ENCODE measurements around the gene DNAJC16.

Gene DNAJC16

GRCh38 chr1:15557008-15557407 lies 30.4 kb downstream of the DNAJC16 start:
- peaks cover 31% of the 10 kb centered on the region for H3K36me3 Mint-ChIP-seq (ENCODE audit: low read depth)
- H3K27me3 Mint-ChIP-seq (ENCODE audit: low read depth): no peaks in the 10 kb centered on the region
- H3K4me1 Mint-ChIP-seq: no peaks in the 10 kb centered on the region
- TF ChIP-seq CTCF (IDR thresholded peaks at IDR 0.05; ENCODE audit: unreplicated experiment in 3 of 3): no peak
- H3K9me3 Mint-ChIP-seq: no peaks in the 10 kb centered on the region
- H3K27ac Mint-ChIP-seq: peak overlapping the region in 1 of 3 experiments; percentile 35
- no peak overlapping the region for H3K4me3 Mint-ChIP-seq

- TF ChIP-seq CTCF (IDR thresholded peaks at IDR 0.05; ENCODE audit: unreplicated experiment in 3 of 3): no peak
- Mint-ChIP-seq H3K36me3 (ENCODE audit: low read depth) (peaks cover 37% of the 10 kb centered on the region), H3K9me3 (no peaks in the 10 kb centered on the region)
Measured at GRCh38 chr1:15557594-15557993, 30.9 kb downstream of the DNAJC16 start.

DNA sequence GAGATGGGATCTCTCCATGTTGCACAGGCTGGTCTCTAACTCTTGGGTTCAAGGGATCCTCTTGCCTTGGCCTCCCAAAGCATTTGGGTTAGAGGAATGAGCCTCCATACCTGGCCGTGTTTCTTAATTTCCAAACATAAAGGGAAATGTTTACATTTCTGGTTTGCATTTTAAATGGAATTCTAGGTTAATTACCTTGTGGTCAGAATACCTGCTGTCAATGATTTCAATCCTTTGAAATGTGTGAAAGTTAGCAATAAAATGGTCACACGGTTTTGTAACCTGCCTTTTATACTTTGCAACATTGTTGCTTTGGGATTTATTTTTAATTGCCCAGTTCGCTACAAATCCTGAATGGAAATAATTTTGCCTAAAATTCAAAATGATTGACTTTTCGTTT lies 31.9 kb downstream of the DNAJC16 start:
- no peak overlapping the region for H3K4me3 Mint-ChIP-seq
- peaks cover 37% of the 10 kb centered on the region for H3K36me3 Mint-ChIP-seq (ENCODE audit: low read depth)
- H3K4me1 Mint-ChIP-seq: no peaks in the 10 kb centered on the region
- peak overlapping the region; percentile 88 to 98 (median 89) for H3K27ac Mint-ChIP-seq
- no peaks in the 10 kb centered on the region for H3K27me3 Mint-ChIP-seq (ENCODE audit: low read depth)
- no peak for TF ChIP-seq CTCF (IDR thresholded peaks at IDR 0.05; ENCODE audit: unreplicated experiment in 3 of 3)
- no peaks in the 10 kb centered on the region for H3K9me3 Mint-ChIP-seq

More at GRCh38 chr1:15557594-15557993, 30.9 kb downstream of the DNAJC16 start:
- Mint-ChIP-seq H3K27me3 (ENCODE audit: low read depth) (no peaks in the 10 kb centered on the region), H3K4me3 (no peak overlapping the region), H3K27ac (no peak overlapping the region), H3K4me1 (no peaks in the 10 kb centered on the region)

DNA sequence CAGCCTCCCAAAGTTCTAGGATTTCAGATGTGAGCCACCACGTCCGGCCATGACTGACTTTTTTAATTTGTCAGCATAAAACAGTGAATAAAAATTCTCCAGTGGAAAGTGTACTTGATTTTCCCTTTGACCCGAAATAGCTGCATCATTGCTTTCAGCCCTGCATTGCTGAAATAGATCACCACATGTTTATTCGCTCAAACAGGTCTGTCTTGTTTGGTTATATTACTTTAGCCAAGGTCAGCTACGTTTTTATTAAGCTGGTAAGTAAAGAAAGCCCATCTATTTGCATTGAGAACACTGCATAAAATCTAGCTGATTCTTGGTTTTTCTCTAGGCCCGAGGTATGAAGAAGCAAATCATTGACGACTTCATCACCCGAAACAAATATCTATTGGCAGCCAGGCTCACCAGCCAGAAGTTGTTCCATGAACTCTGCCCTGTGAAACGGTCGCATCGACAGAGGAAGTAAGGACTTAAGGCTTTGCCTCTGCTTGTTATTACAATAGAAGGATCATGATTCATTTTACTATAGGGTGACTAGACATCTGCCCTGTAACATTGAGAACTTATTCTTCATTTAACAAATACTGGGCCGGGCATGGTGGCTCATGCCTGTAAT lies 32.7 kb downstream of the DNAJC16 start:
- Mint-ChIP-seq H3K4me1 (no peaks in the 10 kb centered on the region), H3K27ac (peak overlapping the region; percentile 88 to 98 (median 89)), H3K9me3 (no peaks in the 10 kb centered on the region), H3K4me3 (peak overlapping the region in 1 of 3 experiments; percentile 17), H3K36me3 (ENCODE audit: low read depth) (peaks cover 40% of the 10 kb centered on the region), H3K27me3 (ENCODE audit: low read depth) (no peaks in the 10 kb centered on the region)
- no peak for TF ChIP-seq CTCF (IDR thresholded peaks at IDR 0.05; ENCODE audit: unreplicated experiment in 3 of 3)

- Mint-ChIP-seq H3K4me3 (no peak overlapping the region), H3K4me1 (peaks cover 12% of the 10 kb centered on the region), H3K36me3 (ENCODE audit: low read depth) (peaks cover 62% of the 10 kb centered on the region), H3K9me3 (no peaks in the 10 kb centered on the region), H3K27ac (peak overlapping the region in 1 of 3 experiments; percentile 20), H3K27me3 (ENCODE audit: low read depth) (no peaks in the 10 kb centered on the region)
- TF ChIP-seq CTCF (IDR thresholded peaks at IDR 0.05; ENCODE audit: unreplicated experiment in 3 of 3): no peak
Measured at GRCh38 chr1:15568387-15569073, 41.9 kb downstream of the DNAJC16 start.

Measured in nephron (organoid).